SK-N-SH (cell line): Measurements from ENCODE around the gene ASPSCR1. TPM values are rescaled to one million over a fixed set of nuclear protein-coding genes. Genes with fewer than 3 reads are reported as not detected.

Experiments used
- CTCF ChIA-PET: fragments of 300-600, 350-600 bp; formaldehyde crosslinking; extraction: SDS; loops from one replicate; lab custom pipeline; 2021; lab: Yijun Ruan, JAX
- POLR2A ChIA-PET: fragments of 350-600 bp; sonication (Branson Sonifier 250); formaldehyde crosslinking; extraction: SDS; loops from one replicate; lab custom pipeline; 2020; ENCODE audit warnings: antibody characterized with exemption, inconsistent platforms; lab: Yijun Ruan, JAX
- DNase-seq: peaks from one replicate; pipeline ENCODE4 v3.0.0; 2012
- H2AFZ ChIP-seq: fragments of 200-600 bp; sonication (generic); 2 replicates; pipeline ENCODE4 v1.8.1; 2016; ENCODE audit warnings: antibody characterized with exemption, mild to moderate bottlenecking, low read depth
- H3F3A ChIP-seq: fragments of 200-600 bp; sonication (generic); replicated peaks from 2 replicates; pipeline ENCODE3; 2016; ENCODE audit warnings: antibody characterized with exemption, mild to moderate bottlenecking; ENCODE audit not compliant: insufficient read depth
- H3K27ac ChIP-seq, 2 experiments: fragments of 200-500 bp in 1 of 2; fragments of 200-600 bp in 1 of 2; sonication (Bioruptor generic) in 1 of 2; sonication (generic), shearing (Covaris generic) in 1 of 2; 2 replicates each; pipeline versions ENCODE4 v1.5.1 to v1.6.1; 2014 to 2016; ENCODE audit warnings: low read depth in 2 of 2, inconsistent platforms in 1 of 2, low read length in 1 of 2, mild to moderate bottlenecking in 1 of 2, mixed read lengths in 1 of 2
- H3K27me3 ChIP-seq: fragments of 200-600 bp; sonication (generic), shearing (Covaris generic); 2 replicates; pipeline ENCODE4 v1.6.1; 2016; ENCODE audit warnings: mixed run types; ENCODE audit not compliant: insufficient read depth
- H3K36me3 ChIP-seq, 2 experiments: fragments of 200-500 bp in 1 of 2; fragments of 200-600 bp in 1 of 2; sonication (Bioruptor generic) in 1 of 2; sonication (generic) in 1 of 2; replicated peaks in 1 of 2; 2 replicates each; pipeline versions ENCODE3 to v1.5.1; 2014 to 2016; ENCODE audit warnings: low read length in 1 of 2, mild to moderate bottlenecking in 1 of 2; ENCODE audit not compliant: insufficient read depth in 2 of 2, control insufficient read depth in 1 of 2
- H3K4me1 ChIP-seq, 2 experiments: fragments of 200-500 bp in 1 of 2; fragments of 200-600 bp in 1 of 2; sonication (Bioruptor generic) in 1 of 2; sonication (generic), shearing (Covaris generic) in 1 of 2; 2 replicates each; pipeline versions ENCODE4 v1.5.1 to v1.6.1; 2014 to 2016; ENCODE audit warnings: low read depth in 1 of 2, low read length in 1 of 2, mixed run types in 1 of 2; ENCODE audit not compliant: insufficient read depth in 2 of 2, control insufficient read depth in 1 of 2
- H3K4me2 ChIP-seq: fragments of 200-600 bp; sonication (generic), shearing (Covaris generic); 2 replicates; pipeline ENCODE4 v1.6.1; 2017; ENCODE audit warnings: mixed run types
- H3K4me3 ChIP-seq, 2 experiments: fragments of 200-500 bp in 1 of 2; fragments of 200-600 bp in 1 of 2; sonication (Bioruptor generic) in 1 of 2; sonication (generic), shearing (Covaris generic) in 1 of 2; 2 replicates each; pipeline versions ENCODE4 v1.5.1 to v1.8.1; 2014 to 2016; ENCODE audit warnings: low read depth in 2 of 2, inconsistent platforms in 1 of 2, low read length in 1 of 2, mild to moderate bottlenecking in 1 of 2, mixed read lengths in 1 of 2, moderate library complexity in 1 of 2
- H3K79me2 ChIP-seq: fragments of 200-600 bp; sonication (generic); 2 replicates; pipeline ENCODE4 v1.8.1; 2017; ENCODE audit warnings: mild to moderate bottlenecking; ENCODE audit not compliant: insufficient read depth
- H3K9ac ChIP-seq: fragments of 200-600 bp; sonication (generic); 2 replicates; pipeline ENCODE4 v1.6.1; 2017; ENCODE audit warnings: mixed run types
- H3K9me2 ChIP-seq: fragments of 200-600 bp; sonication (generic); 2 replicates; pipeline ENCODE4 v1.6.1; 2017; ENCODE audit warnings: mixed run types
- H3K9me3 ChIP-seq: fragments of 200-600 bp; sonication (generic); 2 replicates; pipeline ENCODE4 v1.6.1; 2017; ENCODE audit warnings: mixed run types, mild to moderate bottlenecking, moderate library complexity
- H4K20me1 ChIP-seq: fragments of 200-600 bp; sonication (generic); 2 replicates; pipeline ENCODE4 v1.6.1; 2017; ENCODE audit warnings: mild to moderate bottlenecking, mixed run types; ENCODE audit not compliant: insufficient read depth
- CHD2 ChIP-seq: fragments of 150-350 bp; IDR thresholded peaks from 2 replicates; pipeline ENCODE4 v1.6.1; 2018; ENCODE audit warnings: low read length; ENCODE audit not compliant: partially characterized antibody
- FOXJ3 ChIP-seq: sonication (generic); formaldehyde crosslinking; IDR thresholded peaks from 2 replicates; pipeline ENCODE4 v1.5.1; 2020; ENCODE audit warnings: mild to moderate bottlenecking, missing genetic modification reagents
- FOXM1 ChIP-seq: IDR thresholded peaks from 2 replicates; pipeline ENCODE4 v1.4.0; 2012; ENCODE audit warnings: low read depth, mild to moderate bottlenecking
- GABPA ChIP-seq: IDR thresholded peaks from 2 replicates; pipeline ENCODE4 v1.4.0; 2012; ENCODE audit warnings: low read depth, mild to moderate bottlenecking
- GATA2 ChIP-seq: sonication (generic); formaldehyde crosslinking; IDR thresholded peaks from 2 replicates; pipeline ENCODE4 v1.5.0; 2020; ENCODE audit warnings: mild to moderate bottlenecking, missing genetic modification reagents
- IRF3 ChIP-seq: fragments of 150-350 bp; IDR thresholded peaks from 2 replicates; pipeline ENCODE4 v1.6.1; 2016; ENCODE audit warnings: mild to moderate bottlenecking, low read depth, low read length
- MAX ChIP-seq: IDR thresholded peaks from 2 replicates; pipeline ENCODE4 v1.4.0; 2012; ENCODE audit warnings: low read depth
- PBX3 ChIP-seq: IDR thresholded peaks from 2 replicates; pipeline ENCODE4; 2012
- RCOR1 ChIP-seq: fragments of 150-350 bp; IDR thresholded peaks from 2 replicates; pipeline ENCODE4 v1.6.1; 2017; ENCODE audit warnings: antibody characterized with exemption, low read length
- RXRA ChIP-seq: IDR thresholded peaks from 2 replicates; pipeline ENCODE4 v1.4.0; 2012; ENCODE audit warnings: low read depth, mild to moderate bottlenecking, borderline replicate concordance
- TEAD4 ChIP-seq: IDR thresholded peaks from 2 replicates; pipeline ENCODE4 v1.4.0; 2012; ENCODE audit warnings: mild to moderate bottlenecking, borderline replicate concordance; ENCODE audit not compliant: insufficient read depth
- USF1 ChIP-seq: IDR thresholded peaks from 2 replicates; pipeline ENCODE4 v1.4.0; 2012; ENCODE audit warnings: low read depth, borderline replicate concordance
- YY1 ChIP-seq: IDR thresholded peaks from 2 replicates; pipeline ENCODE4 v1.4.0; 2012; ENCODE audit warnings: low read depth, mild to moderate bottlenecking
- WGBS: methylation state at CpG from one replicate; pipeline ENCODE4 v1.1.6; 2017; ENCODE audit warnings: low lambda C conversion rate; 5-methylcytosine and 5-hydroxymethylcytosine counted together
- polyA plus RNA-seq, 3 experiments: library from polyadenylated mRNA; depleted of rRNA; stranded (reverse); fragments of >200 nt; gene quantifications; 2 replicates each; pipeline ENCODE4 v1.2.3, GENCODE V29; 2012

The ASPSCR1 gene
- polyA plus RNA-seq, 1 of the 3 experiments (the other 2 are of a cell fraction): 36.2 TPM

- ChIA-PET POLR2A (no interaction called here), CTCF (interaction anchor here (0.8 to 4.4 kb wide), 5 partner anchors 10 to 45 kb away, joined by 3 to 53 read pairs (median 6); partner anchors contain the start of gene NOTUM)
- Histone ChIP-seq H3F3A (peaks cover 28% of the 10 kb centered on the region), H3K4me3 (no peak overlapping the region), H3K4me1 (peaks cover 16 to 44% of the 10 kb centered on the region in 2 experiments; a peak in 3 of 4 replicates), H3K9ac (no peak overlapping the region), H3K27ac (peak overlapping the region in 1 of 2 experiments; percentile 90; a peak in 2 of 4 replicates), H2AFZ (no peak overlapping the region), H4K20me1 (no peaks in the 10 kb centered on the region), H3K79me2 (peaks cover 12% of the 10 kb centered on the region; the same call in 1 of the 2 replicates), H3K4me2 (peak overlapping the region; percentile 75; the same call in 1 of the 2 replicates), H3K9me3 (no peaks in the 10 kb centered on the region), H3K27me3 (no peaks in the 10 kb centered on the region), H3K36me3 (no peaks in the 10 kb centered on the region), H3K9me2 (no peaks in the 10 kb centered on the region)
- no peak for DNase-seq
- WGBS: 89% methylated on average over 25 of the region's 30 CpGs
- TF ChIP-seq RXRA (no peak), GABPA (no peak), YY1 (no peak), TEAD4 (no peak), GATA2 (CRISPR knock-in tag) (no peak), USF1 (no peak), FOXM1 (no peak), PBX3 (no peak), MAX (no peak), RCOR1 (no peak), FOXJ3 (CRISPR knock-in tag) (no peak), CHD2 (no peak), IRF3 (no peak)
Measured at GRCh38 chr17:82005701-82006348, 28.4 kb downstream of the ASPSCR1 start.
